GM18508 (cell line): ENCODE data around the gene TBX18.

Source experiments
- ATAC-seq: cut with Tn5 transposase; IDR thresholded peaks from one replicate; pipeline ENCODE4 v1.9.1; 2021; ENCODE audit warnings: moderate number of reproducible peaks; ENCODE audit not compliant: insufficient read depth, unreplicated experiment

The TBX18 gene

DNA sequence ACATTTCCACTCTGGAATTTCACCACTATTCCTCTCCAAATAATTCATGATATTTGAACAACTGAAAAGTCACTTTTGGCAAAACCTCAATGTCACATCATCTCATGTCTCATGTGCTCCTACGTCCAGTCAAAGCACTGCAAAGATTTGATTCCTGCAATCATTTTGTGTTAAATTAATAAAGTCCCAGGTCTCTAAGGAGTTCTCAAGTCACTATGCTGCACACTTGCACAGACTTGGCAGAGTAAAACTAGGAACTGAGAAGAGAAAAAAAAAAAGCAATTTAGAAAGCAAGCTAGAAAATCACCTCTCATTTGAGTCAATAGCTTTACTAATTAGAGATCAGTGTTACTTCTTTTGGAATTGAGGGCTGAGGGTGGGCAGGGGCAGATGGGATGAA, 11.2 kb downstream of the TBX18 start:
- no peak for ATAC-seq

GRCh38 chr6:84752118-84752850, 12.1 kb downstream of the TBX18 start:
- no peak for ATAC-seq

DNA sequence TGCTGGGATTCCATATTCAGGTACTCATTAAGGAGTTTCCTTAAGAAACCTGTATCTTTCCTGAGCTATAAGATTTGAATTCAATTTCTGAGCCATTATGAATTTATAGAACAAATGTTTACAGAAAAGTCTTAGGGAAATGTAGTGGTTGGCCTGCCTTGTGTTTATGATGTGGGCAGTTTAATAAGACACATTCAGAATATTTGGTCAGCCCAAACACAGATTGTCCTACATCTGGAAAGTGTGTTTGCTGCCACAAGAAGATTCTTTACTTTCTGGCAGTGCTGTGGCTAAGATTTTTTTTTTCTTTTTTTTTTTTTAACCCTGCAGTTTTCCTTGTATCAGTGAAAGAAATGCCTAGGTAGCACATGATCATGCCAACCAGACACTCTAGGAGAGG, 15.2 kb downstream of the TBX18 start:
- ATAC-seq: no peak

DNA sequence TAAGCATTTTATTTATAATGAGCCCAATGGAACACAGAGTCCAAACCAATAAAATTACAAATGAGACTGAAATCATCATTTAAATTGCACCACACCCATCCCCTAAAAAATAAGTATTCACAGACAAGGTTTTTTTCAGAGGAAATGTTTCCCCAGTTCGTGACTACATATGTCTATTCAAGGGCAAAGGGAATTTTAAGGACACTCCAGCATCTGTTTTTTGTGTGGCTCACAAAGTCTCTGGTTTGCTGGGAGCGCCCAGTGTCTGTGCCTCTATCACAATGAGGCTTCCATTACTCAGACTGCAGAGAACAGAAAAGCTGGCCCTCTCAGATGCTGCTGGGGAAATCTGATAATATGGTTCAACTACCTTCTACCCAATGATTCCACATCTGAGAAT, 16.0 kb downstream of the TBX18 start:
- no peak for ATAC-seq

DNA sequence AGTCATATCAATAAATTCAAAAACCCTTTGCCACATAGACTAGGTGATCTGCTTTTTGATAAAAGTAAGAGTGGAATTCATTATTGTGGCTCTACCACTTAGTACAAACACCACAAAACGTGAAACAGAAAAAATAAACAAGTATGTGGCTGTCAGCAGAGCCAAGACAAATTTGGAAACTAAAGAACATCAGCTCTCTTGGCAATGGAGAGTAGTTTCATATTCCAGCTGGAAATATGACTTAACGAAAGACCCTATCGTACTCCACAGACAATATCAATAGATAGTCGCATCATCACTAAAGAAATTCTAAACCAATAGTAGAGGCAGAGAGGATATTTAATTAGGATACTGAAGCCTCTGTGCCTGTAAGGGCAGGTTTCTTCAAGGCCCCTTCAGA, 20.8 kb downstream of the TBX18 start:
- no peak for ATAC-seq

DNA sequence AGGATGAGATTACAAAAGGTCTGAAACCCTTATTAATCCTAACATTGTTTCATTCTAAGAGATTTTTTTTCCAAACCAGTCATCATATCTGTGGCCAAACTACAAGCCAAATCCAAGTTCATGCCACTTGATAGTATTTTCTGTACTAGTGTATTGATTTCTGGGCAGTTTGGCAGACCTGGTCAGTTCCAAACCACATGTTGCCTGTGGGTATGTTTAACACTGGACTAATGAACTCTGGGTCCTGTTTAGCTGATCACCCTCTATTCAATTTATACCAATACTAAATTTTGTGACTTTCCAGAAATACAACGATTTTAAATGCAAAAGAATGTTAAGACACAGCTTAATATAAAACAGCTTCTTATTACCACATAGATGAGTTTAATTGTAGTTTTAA, 24.0 kb downstream of the TBX18 start:
- no peak for ATAC-seq

DNA sequence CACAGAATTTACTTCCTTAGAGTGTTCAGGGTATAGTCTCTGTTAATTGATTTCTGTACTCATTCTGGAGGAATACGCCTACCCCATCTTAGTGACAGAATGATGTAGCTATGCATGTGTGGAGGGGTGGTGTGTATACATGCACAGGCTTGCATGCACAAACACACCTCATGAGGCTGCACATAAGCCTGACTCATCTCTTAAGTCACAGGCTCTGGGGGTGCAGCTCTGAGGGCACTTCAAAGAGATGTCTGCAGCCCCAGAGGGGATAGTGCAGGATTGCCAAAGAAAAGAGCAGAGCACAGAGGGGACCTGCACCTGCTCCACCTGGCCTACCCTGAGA, 24.6 kb downstream of the TBX18 start:
- no peak for ATAC-seq

DNA sequence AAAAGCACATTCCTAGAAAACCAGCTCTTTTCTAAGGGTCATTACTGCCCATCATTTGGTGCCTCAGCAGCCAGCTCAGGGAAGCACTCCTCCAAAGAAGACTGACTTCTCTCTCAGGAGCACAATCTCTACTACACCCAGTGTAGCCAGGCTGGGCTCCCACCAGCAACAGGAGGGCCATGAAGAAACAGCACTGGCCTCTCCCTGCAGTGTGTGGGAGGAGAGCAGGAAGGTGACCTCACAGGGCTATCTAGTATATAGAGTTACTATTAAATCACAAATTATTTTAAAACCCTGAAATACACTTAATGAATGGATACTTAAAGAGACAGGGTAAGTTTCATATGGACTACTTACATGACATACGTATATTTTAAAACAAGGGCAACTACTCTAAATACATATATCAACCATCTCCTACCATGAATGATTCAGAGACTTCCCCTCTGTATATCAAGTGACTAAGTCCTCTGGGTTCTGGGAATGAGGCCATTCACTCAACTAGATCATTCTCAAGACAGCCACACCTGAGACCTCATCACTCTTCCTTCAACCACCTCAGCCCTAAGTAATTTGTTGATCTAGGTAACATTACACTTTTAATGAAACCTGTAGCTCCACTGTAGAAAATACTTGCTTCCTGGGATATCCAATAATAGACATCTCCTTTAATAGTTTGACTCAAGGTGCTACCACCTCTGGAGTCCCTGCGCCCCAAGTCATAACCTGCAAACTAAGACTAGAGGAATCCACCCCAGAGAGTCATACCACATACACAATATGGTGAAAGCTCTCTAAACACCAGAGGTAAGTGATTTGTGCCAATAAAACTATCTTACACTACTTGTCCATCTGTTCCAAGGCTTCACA, 25.2 kb downstream of the TBX18 start:
- no peak for ATAC-seq

GRCh38 chr6:84733889-84734288, 30.5 kb downstream of the TBX18 start:
- ATAC-seq: no peak

DNA sequence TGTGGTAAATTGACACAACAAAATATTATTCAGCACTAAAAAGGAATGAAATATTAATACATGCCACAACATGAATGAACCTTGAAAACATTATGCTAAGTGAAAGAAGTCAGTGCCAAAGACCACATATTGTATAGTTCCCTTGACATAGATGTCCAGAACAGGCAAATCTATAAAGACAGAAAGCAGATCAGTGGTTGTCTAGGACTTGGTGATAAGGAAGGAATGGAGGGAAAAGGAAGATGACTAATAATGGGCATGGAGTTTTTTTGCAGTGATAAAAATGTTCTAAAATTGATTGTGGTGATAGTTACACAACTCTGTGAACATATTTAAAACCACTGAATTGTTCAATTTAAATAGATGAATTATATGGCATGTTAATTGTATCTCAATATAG, 32.5 kb downstream of the TBX18 start:
- no peak for ATAC-seq

DNA sequence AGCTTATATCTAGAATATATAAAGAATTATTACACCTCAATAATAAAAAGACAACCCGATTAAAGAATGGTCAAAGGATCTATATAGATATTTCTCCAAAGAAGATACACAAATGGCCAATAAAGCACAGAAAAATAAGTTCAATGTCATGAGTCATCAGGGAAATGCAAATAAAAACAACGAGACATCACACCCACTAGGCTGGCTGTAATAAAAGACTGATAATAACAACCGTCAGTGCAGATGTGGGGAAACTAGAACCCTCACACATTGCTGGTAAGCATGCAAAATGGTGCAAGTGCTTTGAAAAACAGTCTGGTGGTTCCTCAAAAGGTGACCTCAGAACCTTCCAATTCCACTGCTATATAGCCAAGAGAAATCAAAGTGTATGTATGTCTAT, 33.0 kb downstream of the TBX18 start:
- ATAC-seq: no peak

GRCh38 chr6:84728602-84729001, 35.8 kb downstream of the TBX18 start:
- ATAC-seq: no peak

DNA sequence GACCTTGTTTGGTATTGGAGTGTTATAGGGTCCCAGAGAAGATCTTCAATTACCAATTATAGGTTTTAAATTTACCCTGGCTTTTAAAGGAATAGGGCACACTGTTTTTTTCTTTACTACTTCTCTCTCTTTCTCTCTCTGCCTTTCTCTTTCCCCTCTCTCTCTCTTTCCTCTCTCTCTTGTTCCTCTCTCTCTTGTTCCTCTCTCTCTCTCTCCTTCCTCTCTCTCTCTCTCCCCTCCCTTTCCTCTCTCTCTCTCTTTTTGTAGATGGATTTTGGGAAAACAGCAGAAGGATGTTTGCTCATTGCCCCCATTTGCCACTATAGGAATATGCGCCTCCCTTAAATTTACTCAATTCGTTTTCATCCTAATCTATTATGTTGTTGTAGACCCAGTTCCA, 45.2 kb downstream of the TBX18 start:
- ATAC-seq: no peak

GRCh38 chr6:84718038-84718955, 46.1 kb downstream of the TBX18 start:
- no peak for ATAC-seq

DNA sequence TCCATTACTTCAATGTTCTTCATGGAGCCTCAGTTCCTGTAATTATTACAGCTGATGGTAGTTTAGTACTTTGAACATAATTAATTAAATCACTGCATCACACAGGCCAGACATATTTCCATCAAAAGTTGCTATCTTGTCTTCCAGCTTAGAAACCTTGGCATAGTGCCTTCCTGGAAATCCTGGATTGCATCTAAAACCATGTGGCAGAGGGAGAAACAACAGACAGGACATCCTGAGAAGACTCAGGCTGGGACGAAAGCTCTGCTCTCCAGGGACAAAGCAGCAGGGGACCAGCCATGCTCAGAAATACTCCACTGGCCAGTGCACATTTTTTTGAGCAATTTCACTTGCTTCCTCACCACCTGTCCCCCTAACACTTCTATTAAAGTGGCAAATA, 55.3 kb downstream of the TBX18 start:
- no peak for ATAC-seq

- ATAC-seq: no peak
Observed at GRCh38 chr6:84707171-84707570, 57.2 kb downstream of the TBX18 start.

DNA sequence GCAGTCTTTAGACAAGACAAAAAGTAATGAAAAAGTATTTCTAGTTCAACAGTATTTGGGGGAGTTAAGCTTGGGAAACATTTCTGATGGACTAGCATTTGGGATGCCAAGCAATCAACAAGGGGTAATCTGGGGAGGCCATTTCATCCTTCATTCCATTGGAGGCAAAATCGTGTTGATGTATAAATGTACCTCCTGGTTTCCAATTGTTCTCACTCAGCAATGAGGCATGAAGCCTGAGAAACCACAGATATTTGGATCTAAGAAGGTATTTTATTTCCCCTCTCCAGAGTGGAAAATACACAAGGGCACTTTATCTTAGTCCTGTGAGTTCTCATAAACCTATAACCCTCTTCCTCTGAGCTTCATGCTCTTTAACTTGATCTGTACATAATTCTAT, 68.2 kb downstream of the TBX18 start:
- no peak for ATAC-seq

GRCh38 chr6:84691978-84692623, 72.3 kb downstream of the TBX18 start:
- no peak for ATAC-seq

DNA sequence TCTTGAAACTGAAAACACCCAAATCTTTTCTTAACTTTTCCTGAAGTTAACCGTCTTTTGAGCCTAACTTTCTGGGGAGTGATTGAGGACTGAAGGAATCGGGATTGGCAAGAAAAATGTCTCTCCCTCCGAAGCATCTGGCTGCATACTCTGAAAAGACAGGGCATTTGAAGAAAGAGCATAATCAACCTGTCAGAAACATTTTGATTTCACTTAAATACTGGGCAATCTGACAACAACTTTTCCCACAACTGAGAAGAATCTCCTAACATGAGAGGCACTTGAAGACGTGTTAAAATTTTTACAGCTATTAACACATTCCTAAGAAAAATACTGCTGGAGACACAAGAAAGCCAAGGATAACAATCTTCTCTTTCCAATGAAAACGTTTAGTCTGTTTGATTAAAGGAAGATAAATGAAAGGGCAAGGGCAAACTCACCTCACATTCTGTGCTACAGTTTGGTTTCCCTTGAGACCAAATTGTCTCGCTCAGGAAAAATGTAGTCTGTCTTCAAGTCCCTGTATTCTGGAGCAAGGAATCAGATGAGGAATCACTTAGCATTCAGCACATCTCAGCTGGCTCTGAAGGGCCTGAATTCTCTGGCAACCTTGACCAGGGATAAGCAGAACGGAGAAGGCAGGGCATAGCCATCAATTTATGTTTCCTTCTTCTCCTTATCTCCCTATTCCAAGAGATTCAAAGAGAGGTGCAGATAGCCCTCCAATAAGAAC, 76.1 kb downstream of the TBX18 start:
- ATAC-seq: no peak

- no peak for ATAC-seq
Observed at GRCh38 chr6:84687431-84687830, 77.0 kb downstream of the TBX18 start.
